ENCODE measurements around the gene COMMD6. TPM values are rescaled to one million over a fixed set of nuclear protein-coding genes. Genes with fewer than 3 reads are reported as not detected.
A peak's percentile ranks its signal among the peaks of the same experiment; 100 is the strongest.

Gene COMMD6
- total RNA-seq, result 100 to 1,000 TPM in 1 of 2 donors, 1 to 10 TPM in 1; 6.3 to 286 TPM

DNA sequence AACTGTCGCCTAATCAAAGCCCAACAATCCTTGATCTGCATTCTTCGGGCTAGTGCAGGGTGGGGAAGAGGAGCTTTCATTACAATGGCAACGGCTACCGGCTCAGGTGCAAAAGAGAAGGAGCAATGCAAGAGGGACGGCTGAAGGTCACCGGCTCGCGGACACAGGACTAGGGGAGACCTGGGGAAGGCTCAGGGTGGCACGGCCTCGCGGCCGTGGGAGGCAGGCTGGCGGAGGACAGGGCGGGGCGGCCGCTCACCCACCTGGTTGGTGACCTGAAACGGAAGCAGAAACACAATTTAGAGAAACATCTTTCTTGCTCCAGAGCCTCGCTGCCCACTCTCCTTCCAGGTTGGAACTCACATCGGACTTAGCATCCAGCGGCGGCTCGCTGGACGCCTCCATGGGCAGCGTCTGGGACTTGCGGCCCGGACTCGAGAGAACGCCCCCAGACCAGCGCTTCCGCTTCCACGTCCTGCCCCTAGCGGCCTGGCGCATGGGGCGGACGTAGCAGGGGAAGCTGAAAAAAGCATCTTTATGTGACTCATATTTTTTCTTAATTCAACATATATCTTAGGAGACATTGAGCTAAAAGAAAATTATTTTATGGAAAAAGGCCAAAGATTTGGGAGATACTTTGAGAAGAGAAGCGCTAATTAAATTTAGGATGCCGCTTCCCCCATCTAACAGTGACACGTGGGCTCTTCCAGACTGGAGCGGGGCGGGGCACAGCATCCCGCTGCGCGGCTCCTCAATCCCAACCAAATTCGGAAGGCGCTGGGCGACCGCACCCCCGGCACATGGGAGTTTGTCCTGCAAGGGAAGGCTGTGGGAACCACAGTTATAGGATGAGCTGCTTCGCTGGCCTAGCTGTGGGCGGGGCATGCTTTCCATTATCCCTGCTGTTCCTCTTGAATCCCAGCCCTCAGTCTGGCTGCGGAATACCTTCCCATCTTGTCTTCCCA is at the start of gene COMMD6:
COMMD6 (minus strand) TSS at position 441 of the 965 bp plus-strand sequence; CDS start at position 405, 36 bp downstream.
- 0 to 2% methylated on average over 49 to 51 of the region's 51 CpGs for WGBS, 2 donors
- Histone ChIP-seq H3K4me1 (peaks cover 21% of the 10 kb centered on the region), H3K27me3 (no peaks in the 10 kb centered on the region), H3K36me3 (replicated peaks in 1 of 2; ENCODE audit: insufficient read depth in 1 of 2, low read depth in 2 of 2) (no peaks in the 10 kb centered on the region), H3K4me3 (peak within 1 kb of the TSS; percentile 20 to 85), H3K9me3 (no peaks in the 10 kb centered on the region), H3K27ac (peak within 1 kb of the TSS; percentile 32 to 87 (median 72))
- TF ChIP-seq, protein P1, sequence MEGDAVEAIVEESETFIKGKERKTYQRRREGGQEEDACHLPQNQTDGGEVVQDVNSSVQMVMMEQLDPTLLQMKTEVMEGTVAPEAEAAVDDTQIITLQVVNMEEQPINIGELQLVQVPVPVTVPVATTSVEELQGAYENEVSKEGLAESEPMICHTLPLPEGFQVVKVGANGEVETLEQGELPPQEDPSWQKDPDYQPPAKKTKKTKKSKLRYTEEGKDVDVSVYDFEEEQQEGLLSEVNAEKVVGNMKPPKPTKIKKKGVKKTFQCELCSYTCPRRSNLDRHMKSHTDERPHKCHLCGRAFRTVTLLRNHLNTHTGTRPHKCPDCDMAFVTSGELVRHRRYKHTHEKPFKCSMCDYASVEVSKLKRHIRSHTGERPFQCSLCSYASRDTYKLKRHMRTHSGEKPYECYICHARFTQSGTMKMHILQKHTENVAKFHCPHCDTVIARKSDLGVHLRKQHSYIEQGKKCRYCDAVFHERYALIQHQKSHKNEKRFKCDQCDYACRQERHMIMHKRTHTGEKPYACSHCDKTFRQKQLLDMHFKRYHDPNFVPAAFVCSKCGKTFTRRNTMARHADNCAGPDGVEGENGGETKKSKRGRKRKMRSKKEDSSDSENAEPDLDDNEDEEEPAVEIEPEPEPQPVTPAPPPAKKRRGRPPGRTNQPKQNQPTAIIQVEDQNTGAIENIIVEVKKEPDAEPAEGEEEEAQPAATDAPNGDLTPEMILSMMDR (IDR thresholded peaks at IDR 0.05), result peak; percentile 55 to 78 (median 59)
- peak; percentile 32 to 85 (median 80) for TF ChIP-seq POLR2A (IDR thresholded peaks at IDR 0.05)
- intact Hi-C loops (cut with DNase I), result no loop called here
- ATAC-seq, result peak; percentile 95
- peak; percentile 69 to 78 (median 74) for DNase-seq

- Histone ChIP-seq H3K27me3 (no peaks in the 10 kb centered on the region), H3K9me3 (no peaks in the 10 kb centered on the region), H3K4me1 (no peaks in the 10 kb centered on the region), H3K27ac (no peak overlapping the region), H3K36me3 (replicated peaks in 1 of 2; ENCODE audit: insufficient read depth in 1 of 2, low read depth in 2 of 2) (peaks cover 0 to 6% of the 10 kb centered on the region in 2 donors), H3K4me3 (no peak overlapping the region)
- intact Hi-C loops (cut with DNase I), result no loop called here
- no peak for TF ChIP-seq POLR2A (IDR thresholded peaks at IDR 0.05)
- TF ChIP-seq, protein P1 (IDR thresholded peaks at IDR 0.05), result no peak
- ATAC-seq, result no peak
- DNase-seq, result no peak
Measured at GRCh38 chr13:75585153-75585552, 47.5 kb upstream of the COMMD6 start.

GRCh38 chr13:75583091-75583490 is 45.5 kb upstream of the COMMD6 start:
- no peaks in the 10 kb centered on the region for H3K9me3 ChIP-seq
- TF ChIP-seq, protein P1 (IDR thresholded peaks at IDR 0.05), result no peak
- TF ChIP-seq POLR2A (IDR thresholded peaks at IDR 0.05), result no peak
- no peak overlapping the region for H3K4me3 ChIP-seq
- intact Hi-C loops (cut with DNase I), result no loop called here
- DNase-seq, result no peak
- no peak for ATAC-seq
- H3K27ac ChIP-seq, result no peak overlapping the region
- no peaks in the 10 kb centered on the region for H3K4me1 ChIP-seq
- H3K36me3 ChIP-seq (replicated peaks in 1 of 2; ENCODE audit: insufficient read depth in 1 of 2, low read depth in 2 of 2), result no peaks in the 10 kb centered on the region
- H3K27me3 ChIP-seq, result no peaks in the 10 kb centered on the region

GRCh38 chr13:75581874-75582640 is 44.4 kb upstream of the COMMD6 start:
- TF ChIP-seq, protein P1 (IDR thresholded peaks at IDR 0.05), result no peak
- no peak for TF ChIP-seq POLR2A (IDR thresholded peaks at IDR 0.05)
- Histone ChIP-seq H3K36me3 (replicated peaks in 1 of 2; ENCODE audit: insufficient read depth in 1 of 2, low read depth in 2 of 2) (no peaks in the 10 kb centered on the region), H3K4me3 (no peak overlapping the region), H3K27ac (no peak overlapping the region), H3K27me3 (no peaks in the 10 kb centered on the region), H3K9me3 (no peaks in the 10 kb centered on the region), H3K4me1 (no peaks in the 10 kb centered on the region)
- intact Hi-C loops (cut with DNase I), result no loop called here
- WGBS, 2 donors, result 70 to 82% methylated on average over 2 of the region's 2 CpGs
- ATAC-seq (no peak), DNase-seq (no peak)

All from body of pancreas (tissue), 4 donors.